Fibroblast of the aortic adventitia (primary cell): ENCODE results near the gene CUX1. TPM values are rescaled to one million over a fixed set of nuclear protein-coding genes. Genes with fewer than 3 reads are reported as not detected.

Experiments used
- DNase-seq: peaks from one replicate; pipeline ENCODE4 v3.0.0-alpha.2; 2010; ENCODE audit warnings: low read depth
- H3K4me3 ChIP-seq: 2 replicates; pipeline ENCODE4 v1.5.1; 2011; ENCODE audit warnings: low read depth, mild to moderate bottlenecking, control low read depth, low read length, moderate library complexity
- total RNA-seq: library from RNA; depleted of rRNA; stranded (reverse); fragments of >200 nt; gene quantifications from 2 replicates; pipeline ENCODE4 v1.2.3, GENCODE V29; 2012; ENCODE audit warnings: low replicate concordance
- TF ChIP-seq, protein P1 (sequence below): IDR thresholded peaks from 2 replicates; pipeline ENCODE4 v1.5.1; 2011; ENCODE audit warnings: mild to moderate bottlenecking, low read length, control low read depth, inconsistent platforms; ENCODE audit not compliant: insufficient read depth

CUX1 gene
- total RNA-seq, 1 donor = 44.2 TPM

GRCh38 chr7:102156867-102157266, 339.4 kb downstream of the CUX1 start:
- no peak overlapping the region for H3K4me3 ChIP-seq
- DNase-seq = no peak
- TF ChIP-seq, protein P1, sequence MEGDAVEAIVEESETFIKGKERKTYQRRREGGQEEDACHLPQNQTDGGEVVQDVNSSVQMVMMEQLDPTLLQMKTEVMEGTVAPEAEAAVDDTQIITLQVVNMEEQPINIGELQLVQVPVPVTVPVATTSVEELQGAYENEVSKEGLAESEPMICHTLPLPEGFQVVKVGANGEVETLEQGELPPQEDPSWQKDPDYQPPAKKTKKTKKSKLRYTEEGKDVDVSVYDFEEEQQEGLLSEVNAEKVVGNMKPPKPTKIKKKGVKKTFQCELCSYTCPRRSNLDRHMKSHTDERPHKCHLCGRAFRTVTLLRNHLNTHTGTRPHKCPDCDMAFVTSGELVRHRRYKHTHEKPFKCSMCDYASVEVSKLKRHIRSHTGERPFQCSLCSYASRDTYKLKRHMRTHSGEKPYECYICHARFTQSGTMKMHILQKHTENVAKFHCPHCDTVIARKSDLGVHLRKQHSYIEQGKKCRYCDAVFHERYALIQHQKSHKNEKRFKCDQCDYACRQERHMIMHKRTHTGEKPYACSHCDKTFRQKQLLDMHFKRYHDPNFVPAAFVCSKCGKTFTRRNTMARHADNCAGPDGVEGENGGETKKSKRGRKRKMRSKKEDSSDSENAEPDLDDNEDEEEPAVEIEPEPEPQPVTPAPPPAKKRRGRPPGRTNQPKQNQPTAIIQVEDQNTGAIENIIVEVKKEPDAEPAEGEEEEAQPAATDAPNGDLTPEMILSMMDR = no peak

- no peak for DNase-seq
- TF ChIP-seq, protein P1 = no peak
- no peak overlapping the region for H3K4me3 ChIP-seq
Measured at GRCh38 chr7:102165136-102165535, 347.7 kb downstream of the CUX1 start.

DNA sequence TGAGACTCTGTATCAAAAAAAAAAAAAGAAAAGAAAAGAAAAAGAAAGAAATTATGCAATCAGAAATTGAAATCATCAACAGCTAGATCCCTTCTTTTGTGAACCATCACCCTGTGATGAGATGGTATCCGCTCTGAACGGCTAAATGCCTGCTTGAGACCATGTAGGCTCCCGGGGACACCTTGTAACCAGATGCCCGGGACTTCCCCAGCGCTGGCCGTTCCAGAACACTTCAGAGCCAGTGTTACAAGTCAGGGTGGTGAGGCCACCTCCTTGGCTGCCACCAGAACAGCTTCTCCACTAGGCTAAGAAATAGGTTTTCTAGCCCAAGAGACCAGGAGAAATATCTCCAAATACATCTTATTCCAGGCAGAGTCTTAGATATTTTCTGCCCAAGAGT, 349.8 kb downstream of the CUX1 start:
- H3K4me3 ChIP-seq = no peak overlapping the region
- no peak for DNase-seq
- TF ChIP-seq, protein P1 = no peak

- no peak for DNase-seq
- TF ChIP-seq, protein P1 = no peak
- no peak overlapping the region for H3K4me3 ChIP-seq
Measured at GRCh38 chr7:102169651-102170392, 352.4 kb downstream of the CUX1 start.

- no peak for DNase-seq
- TF ChIP-seq, protein P1 = no peak
Measured at GRCh38 chr7:102170393-102170970, 353.1 kb downstream of the CUX1 start.

GRCh38 chr7:102173669-102174068, 356.2 kb downstream of the CUX1 start:
- TF ChIP-seq, protein P1 = no peak
- no peak for DNase-seq
- no peak overlapping the region for H3K4me3 ChIP-seq

More at GRCh38 chr7:102170393-102170970, 353.1 kb downstream of the CUX1 start:
- no peak overlapping the region for H3K4me3 ChIP-seq
